Prostate gland (tissue), 2 donors: ENCODE results near the gene GJC1. TPM values are rescaled to one million over a fixed set of nuclear protein-coding genes. Genes with fewer than 3 reads are reported as not detected.
A peak's percentile ranks its signal among the peaks of the same experiment; 100 is the strongest.

ENCODE experiments used
- DNase-seq: peaks from one replicate; pipeline ENCODE4 v3.0.0-alpha.2; 2019; ENCODE audit warnings: low spot score
- H3K27ac ChIP-seq, 2 donors: fragments of 200-600 bp; sonication (generic); 2 replicates each; pipeline ENCODE4 v1.5.1; 2017 to 2019
- H3K27me3 ChIP-seq: fragments of 200-600 bp; sonication (generic); replicated peaks from 2 replicates; pipeline ENCODE4 v1.5.1; 2019; ENCODE audit not compliant: insufficient read depth
- H3K36me3 ChIP-seq, 2 donors: fragments of 200-600 bp; sonication (generic); 1 replicate in 1 of 2; 2 replicates in 1 of 2; pipeline versions ENCODE4 v1.5.1 to v1.8.1; 2017 to 2019
- H3K4me1 ChIP-seq: fragments of 200-600 bp; sonication (generic); replicated peaks from 2 replicates; pipeline ENCODE4 v1.5.1; 2019
- H3K4me3 ChIP-seq, 2 donors: fragments of 200-600 bp; sonication (generic); 2 replicates each; pipeline ENCODE4 v1.5.1; 2017 to 2019
- H3K9me3 ChIP-seq: fragments of 200-600 bp; sonication (generic); 2 replicates; pipeline ENCODE4 v1.5.1; 2017
- POLR2A ChIP-seq: fragments of 450-650 bp; IDR thresholded peaks from one replicate; pipeline ENCODE4 v1.6.1; 2016; ENCODE audit warnings: antibody characterized with exemption, mild to moderate bottlenecking
- POLR2AphosphoS5 ChIP-seq: sonication (generic); formaldehyde crosslinking; IDR thresholded peaks from one replicate; pipeline ENCODE4 v1.6.1; 2017; ENCODE audit warnings: antibody characterized with exemption
- WGBS: methylation state at CpG from one replicate; pipeline ENCODE4 v1.1.5; 2018; 5-methylcytosine and 5-hydroxymethylcytosine counted together
- intact Hi-C: fragments of 100-400 bp; cut with DNase I; formaldehyde crosslinking; loops from one replicate; pipeline ENCODE4 v1.14.2; 2022
- total RNA-seq, 2 donors: library from RNA; depleted of rRNA; stranded (reverse); fragments of >200 nt; gene quantifications; one replicate each; pipeline ENCODE4 v1.1.0, GENCODE V29; 2016
- TF ChIP-seq, protein P1 (sequence below), 4 experiments: fragments of 200-600 bp in 2 of 4; fragments of 450-650 bp in 2 of 4; sonication (generic) in 2 of 4; IDR thresholded peaks; 1 replicate in 3 of 4; 2 replicates in 1 of 4; pipeline ENCODE4 v1.5.1; 2016 to 2019; ENCODE audit warnings: antibody characterized with exemption in 4 of 4, mild to moderate bottlenecking in 2 of 4, moderate library complexity in 2 of 4

The GJC1 gene
- total RNA-seq, 2 donors from 2014 or later, result 5.3 to 18.3 TPM

DNA sequence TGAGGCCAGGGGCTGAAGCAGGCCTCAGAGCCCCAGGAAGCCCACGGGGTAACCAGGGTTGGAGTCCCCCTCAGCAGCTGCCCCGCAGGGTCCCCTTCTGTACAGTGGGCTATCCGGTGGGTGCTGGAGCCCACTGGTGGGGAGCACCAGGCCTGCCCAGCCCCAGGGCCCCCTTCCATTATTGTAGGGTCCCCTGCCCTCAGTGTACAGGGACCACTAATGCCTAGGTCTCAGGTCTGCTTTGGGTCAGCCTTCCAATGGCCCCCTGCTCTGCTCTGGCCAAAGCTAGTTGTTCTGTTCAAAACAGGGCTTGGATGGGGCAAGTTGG is 70.2 kb downstream of the GJC1 start:
- intact Hi-C loops, result no loop called here
- Histone ChIP-seq H3K9me3 (no peaks in the 10 kb centered on the region), H3K36me3 (no peaks in the 10 kb centered on the region), H3K4me3 (no peak overlapping the region), H3K27me3 (peaks cover 2% of the 10 kb centered on the region), H3K4me1 (peaks cover 4% of the 10 kb centered on the region), H3K27ac (no peak overlapping the region)
- no peak for DNase-seq
- WGBS, result 49% methylated on average over 3 of the region's 3 CpGs
- TF ChIP-seq, protein P1, sequence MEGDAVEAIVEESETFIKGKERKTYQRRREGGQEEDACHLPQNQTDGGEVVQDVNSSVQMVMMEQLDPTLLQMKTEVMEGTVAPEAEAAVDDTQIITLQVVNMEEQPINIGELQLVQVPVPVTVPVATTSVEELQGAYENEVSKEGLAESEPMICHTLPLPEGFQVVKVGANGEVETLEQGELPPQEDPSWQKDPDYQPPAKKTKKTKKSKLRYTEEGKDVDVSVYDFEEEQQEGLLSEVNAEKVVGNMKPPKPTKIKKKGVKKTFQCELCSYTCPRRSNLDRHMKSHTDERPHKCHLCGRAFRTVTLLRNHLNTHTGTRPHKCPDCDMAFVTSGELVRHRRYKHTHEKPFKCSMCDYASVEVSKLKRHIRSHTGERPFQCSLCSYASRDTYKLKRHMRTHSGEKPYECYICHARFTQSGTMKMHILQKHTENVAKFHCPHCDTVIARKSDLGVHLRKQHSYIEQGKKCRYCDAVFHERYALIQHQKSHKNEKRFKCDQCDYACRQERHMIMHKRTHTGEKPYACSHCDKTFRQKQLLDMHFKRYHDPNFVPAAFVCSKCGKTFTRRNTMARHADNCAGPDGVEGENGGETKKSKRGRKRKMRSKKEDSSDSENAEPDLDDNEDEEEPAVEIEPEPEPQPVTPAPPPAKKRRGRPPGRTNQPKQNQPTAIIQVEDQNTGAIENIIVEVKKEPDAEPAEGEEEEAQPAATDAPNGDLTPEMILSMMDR (IDR thresholded peaks at IDR 0.05), result no peak
- TF ChIP-seq POLR2A (no peak), POLR2AphosphoS5 (no peak)

DNA sequence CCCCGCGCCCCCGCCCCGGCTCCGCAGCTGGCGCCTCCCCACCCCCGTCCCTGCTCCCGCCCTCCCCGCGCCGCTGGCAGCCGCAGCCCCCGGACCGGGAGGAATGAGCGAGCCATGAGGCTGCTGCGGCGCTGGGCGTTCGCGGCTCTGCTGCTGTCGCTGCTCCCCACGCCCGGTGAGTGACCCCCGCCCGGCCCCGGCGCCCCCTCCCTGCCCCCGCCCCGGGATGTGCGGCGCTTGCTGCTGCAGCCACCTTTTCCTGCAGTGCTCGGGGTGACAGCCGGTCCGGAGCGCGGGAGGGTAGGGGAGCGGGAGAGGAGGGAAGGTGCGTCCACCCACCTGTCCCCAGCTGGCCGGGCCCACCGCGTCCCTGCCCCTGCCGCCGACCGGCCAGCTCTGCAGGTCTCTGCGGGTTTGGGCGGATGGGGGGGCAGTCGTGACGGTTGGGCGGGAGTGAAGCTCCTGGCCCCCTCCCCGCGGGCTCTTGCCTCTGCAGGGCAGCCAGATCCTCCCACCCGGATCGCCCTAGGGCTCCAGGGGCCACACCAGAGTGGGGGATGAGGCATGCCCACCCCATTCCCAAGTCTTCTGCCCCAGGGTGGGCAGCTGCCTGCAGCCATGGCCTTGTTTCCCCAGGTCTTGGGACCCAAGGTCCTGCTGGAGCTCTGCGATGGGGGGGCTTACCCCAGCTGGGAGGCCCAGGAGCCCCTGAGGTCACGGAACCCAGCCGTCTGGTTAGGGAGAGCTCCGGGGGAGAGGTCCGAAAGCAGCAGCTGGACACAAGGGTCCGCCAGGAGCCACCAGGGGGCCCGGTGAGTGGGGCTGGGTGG is 70.8 kb downstream of the GJC1 start:
- H3K36me3 ChIP-seq, result no peaks in the 10 kb centered on the region
- WGBS, result 9% methylated on average over 41 of the region's 60 CpGs
- no peak overlapping the region for H3K27ac ChIP-seq
- H3K9me3 ChIP-seq, result no peaks in the 10 kb centered on the region
- peak overlapping the region; percentile 31 to 42 for H3K4me3 ChIP-seq
- H3K4me1 ChIP-seq, result peaks cover 4% of the 10 kb centered on the region
- intact Hi-C loops, result no loop called here
- H3K27me3 ChIP-seq, result peaks cover 2% of the 10 kb centered on the region
- TF ChIP-seq POLR2A (no peak), POLR2AphosphoS5 (no peak)
- TF ChIP-seq, protein P1 (IDR thresholded peaks at IDR 0.05), result no peak
- no peak for DNase-seq

DNA sequence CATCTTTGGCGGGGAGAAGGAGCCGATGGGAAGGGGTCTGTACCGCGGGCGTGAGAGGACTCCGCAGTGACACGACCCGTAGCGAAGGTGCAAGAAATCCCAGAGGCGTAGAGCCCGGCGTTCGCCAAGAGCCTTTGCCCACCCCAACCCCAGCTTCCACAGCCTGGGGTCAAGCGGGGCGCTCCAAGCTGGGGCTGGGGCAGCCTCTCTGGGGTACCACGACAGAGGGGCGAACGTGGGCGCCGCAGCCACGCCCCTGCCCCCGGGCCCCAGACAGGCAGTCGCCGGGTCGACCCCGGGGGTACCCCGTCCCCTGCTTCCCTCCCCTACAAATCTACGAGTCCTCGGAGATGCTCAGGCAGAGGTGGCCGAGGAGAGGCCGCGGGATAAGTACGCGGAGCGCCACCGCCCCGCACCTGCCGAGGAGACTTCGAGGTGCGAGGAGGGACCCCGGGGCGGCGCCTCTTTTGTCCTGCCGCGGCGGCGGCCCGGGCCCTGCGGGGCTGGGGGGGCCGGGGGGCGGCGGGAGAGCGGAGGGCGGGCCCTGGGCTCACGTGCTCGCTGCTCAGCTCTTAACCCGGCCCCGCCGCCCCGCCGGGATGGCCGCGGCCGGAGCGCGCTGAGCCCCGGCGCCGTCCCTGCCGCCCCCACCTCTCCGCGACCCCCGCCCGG is 71.5 kb downstream of the GJC1 start, which contains the start of gene ADAM11:
TSS of gene ADAM11 (plus strand) at position 575 of the 672 bp plus-strand sequence. CDS start 212 bp downstream, outside the sequence.
- H3K4me3 ChIP-seq, result peak within 1 kb of the TSS; percentile 31 to 42
- DNase-seq, result no peak
- intact Hi-C loops, result no loop called here
- no peaks in the 10 kb centered on the region for H3K36me3 ChIP-seq
- H3K4me1 ChIP-seq, result peaks cover 4% of the 10 kb centered on the region
- peaks cover 2% of the 10 kb centered on the region for H3K27me3 ChIP-seq
- 7% methylated on average over 54 of the region's 74 CpGs for WGBS
- no peaks in the 10 kb centered on the region for H3K9me3 ChIP-seq
- H3K27ac ChIP-seq, result no peak within 1 kb of the TSS
- TF ChIP-seq, protein P1 (IDR thresholded peaks at IDR 0.05), result no peak
- TF ChIP-seq POLR2A (no peak), POLR2AphosphoS5 (no peak)

DNA sequence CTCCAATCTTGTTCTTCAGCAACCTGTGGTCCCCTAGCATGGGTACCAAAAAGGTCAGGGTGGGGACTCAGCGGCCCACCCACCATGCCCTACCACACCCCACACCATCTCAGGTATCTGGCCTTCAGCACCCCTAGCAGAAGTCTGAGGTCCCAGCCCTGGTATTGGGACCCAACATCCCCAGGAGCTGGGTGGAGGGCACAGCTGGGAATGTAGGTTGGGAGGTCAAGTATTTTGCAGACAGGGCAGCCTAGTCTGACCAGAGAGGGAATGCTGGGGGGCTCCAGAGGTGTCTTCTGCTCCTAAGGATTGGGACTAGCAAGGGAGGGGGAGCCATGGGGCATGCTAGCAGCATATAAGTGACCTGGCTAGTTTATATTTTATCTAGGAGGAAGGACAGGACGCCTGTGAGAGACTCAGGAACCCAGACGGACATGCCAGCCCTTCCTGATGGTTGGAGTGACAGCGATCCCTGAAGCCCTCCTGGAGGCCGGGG is 72.1 kb downstream of the GJC1 start:
- Histone ChIP-seq H3K9me3 (no peaks in the 10 kb centered on the region), H3K27me3 (peaks cover 2% of the 10 kb centered on the region), H3K4me3 (no peak overlapping the region)

More for the DNA sequence above, 72.1 kb downstream of the GJC1 start:
- Histone ChIP-seq H3K4me1 (peaks cover 4% of the 10 kb centered on the region), H3K27ac (no peak overlapping the region), H3K36me3 (no peaks in the 10 kb centered on the region)
- TF ChIP-seq POLR2A (no peak), POLR2AphosphoS5 (no peak)
- TF ChIP-seq, protein P1 (IDR thresholded peaks at IDR 0.05), result no peak
- no peak for DNase-seq
- intact Hi-C loops, result no loop called here
- WGBS, result 48% methylated on average over 5 of the region's 5 CpGs
